Mucosa of rectum (tissue), 2 donors: ENCODE results near the gene INO80C.
A peak's percentile ranks its signal among the peaks of the same experiment; 100 is the strongest.
"Not testable (repeated sequence)": the region's sequence is repeated elsewhere in the genome, so short reads cannot be mapped to it uniquely, and the experiment has no call there.

ENCODE experiments used
- H3K27ac ChIP-seq, 2 donors: one replicate each; pipeline ENCODE4 v1.7.0; 2013; ENCODE audit warnings: inconsistent platforms in 2 of 2, low read depth in 2 of 2, low read length in 2 of 2
- H3K27me3 ChIP-seq, 2 donors: one replicate each; pipeline ENCODE4 v1.7.0; 2013; ENCODE audit warnings: low read length in 2 of 2; ENCODE audit not compliant: control insufficient read depth in 2 of 2, insufficient read depth in 2 of 2
- H3K36me3 ChIP-seq, 2 donors: one replicate each; pipeline ENCODE4 v1.7.0; 2013; ENCODE audit warnings: low read length in 2 of 2; ENCODE audit not compliant: control insufficient read depth in 2 of 2, insufficient read depth in 2 of 2
- H3K4me1 ChIP-seq, 2 donors: one replicate each; pipeline ENCODE4 v1.7.0; 2013; ENCODE audit warnings: low read length in 2 of 2, mild to moderate bottlenecking in 1 of 2; ENCODE audit not compliant: control insufficient read depth in 2 of 2, insufficient read depth in 2 of 2
- H3K4me3 ChIP-seq, 2 donors: one replicate each; pipeline ENCODE4 v1.7.0; 2013; ENCODE audit warnings: low read length in 2 of 2
- H3K9ac ChIP-seq, 2 donors: one replicate each; pipeline ENCODE4 v1.7.0; 2013; ENCODE audit warnings: low read length in 2 of 2, low read depth in 1 of 2, mild to moderate bottlenecking in 1 of 2
- H3K9me3 ChIP-seq, 2 donors: one replicate each; pipeline ENCODE4 v1.7.0; 2013; ENCODE audit warnings: low read length in 2 of 2; ENCODE audit not compliant: control insufficient read depth in 2 of 2
- donor health status: healthy.
- donor health status: Normal muscosa, but diverticular disease.

The INO80C gene

GRCh38 chr18:35489913-35490490 lies 7.8 kb downstream of the INO80C start:
- Histone ChIP-seq H3K9ac (no peak overlapping the region), H3K9me3 (no peaks in the 10 kb centered on the region), H3K36me3 (no peaks in the 10 kb centered on the region), H3K4me3 (no peak overlapping the region), H3K27ac (peak overlapping the region; percentile 25 to 29), H3K27me3 (no peaks in the 10 kb centered on the region), H3K4me1 (peaks cover 14 to 29% of the 10 kb centered on the region in 2 donors)

GRCh38 chr18:35489281-35489680 lies 8.5 kb downstream of the INO80C start:
- H3K27ac ChIP-seq, H3K4me3 ChIP-seq, H3K9me3 ChIP-seq, H3K9ac ChIP-seq, H3K36me3 ChIP-seq, H3K27me3 ChIP-seq: not testable (repeated sequence)
- peaks cover 14 to 29% of the 10 kb centered on the region in 2 donors for H3K4me1 ChIP-seq

- H3K27ac ChIP-seq, H3K9me3 ChIP-seq, H3K27me3 ChIP-seq, H3K9ac ChIP-seq, H3K36me3 ChIP-seq, H3K4me3 ChIP-seq: not testable (repeated sequence)
- peaks cover 14 to 29% of the 10 kb centered on the region in 2 donors for H3K4me1 ChIP-seq
Observed at GRCh38 chr18:35488396-35488795, 9.4 kb downstream of the INO80C start.

- not testable (repeated sequence) for H3K9ac ChIP-seq, H3K9me3 ChIP-seq, H3K27me3 ChIP-seq, H3K4me3 ChIP-seq, H3K36me3 ChIP-seq
- H3K4me1 ChIP-seq: peaks cover 17 to 32% of the 10 kb centered on the region in 2 donors
- H3K27ac ChIP-seq: peak overlapping the region in 1 of 2 donors; percentile 46
Observed at GRCh38 chr18:35487525-35487924, 10.2 kb downstream of the INO80C start.

- Histone ChIP-seq H3K27me3 (no peaks in the 10 kb centered on the region), H3K27ac (no peak overlapping the region), H3K36me3 (peaks cover 0 to 2% of the 10 kb centered on the region in 2 donors), H3K4me3 (no peak overlapping the region), H3K9ac (no peak overlapping the region), H3K4me1 (peaks cover 16 to 33% of the 10 kb centered on the region in 2 donors), H3K9me3 (no peaks in the 10 kb centered on the region)
Observed at GRCh38 chr18:35485852-35486251, 11.9 kb downstream of the INO80C start.

GRCh38 chr18:35484034-35484433 lies 13.7 kb downstream of the INO80C start:
- H3K4me3 ChIP-seq: no peak overlapping the region
- no peaks in the 10 kb centered on the region for H3K9me3 ChIP-seq
- H3K27me3 ChIP-seq: no peaks in the 10 kb centered on the region
- H3K9ac ChIP-seq: no peak overlapping the region
- H3K4me1 ChIP-seq: peaks cover 23 to 36% of the 10 kb centered on the region in 2 donors
- H3K36me3 ChIP-seq: peaks cover 0 to 2% of the 10 kb centered on the region in 2 donors
- no peak overlapping the region for H3K27ac ChIP-seq

DNA sequence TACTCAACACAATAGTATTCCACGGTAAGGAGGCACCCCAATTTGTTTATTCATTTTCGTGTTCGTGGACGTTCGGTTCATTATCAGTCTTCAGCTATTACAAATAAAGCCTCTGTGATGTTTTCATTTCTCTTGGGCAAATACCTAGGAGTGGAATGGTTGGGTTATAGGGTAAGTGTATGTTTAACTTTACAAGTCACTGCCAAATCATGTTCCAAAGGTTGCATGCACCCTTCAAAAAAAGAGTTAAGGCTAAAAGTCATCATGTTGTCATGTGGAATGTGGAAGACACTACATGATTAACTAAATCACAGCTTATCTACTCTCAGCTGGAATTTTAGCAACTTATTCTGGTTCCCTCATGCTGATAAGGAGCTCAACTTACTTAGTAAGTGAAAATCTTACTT lies 15.8 kb downstream of the INO80C start:
- H3K27ac ChIP-seq: peak overlapping the region; percentile 63 to 71
- no peaks in the 10 kb centered on the region for H3K9me3 ChIP-seq
- H3K27me3 ChIP-seq: no peaks in the 10 kb centered on the region
- H3K4me1 ChIP-seq: peaks cover 26 to 35% of the 10 kb centered on the region in 2 donors
- H3K9ac ChIP-seq: no peak overlapping the region
- peaks cover 0 to 2% of the 10 kb centered on the region in 2 donors for H3K36me3 ChIP-seq
- peak overlapping the region in 1 of 2 donors; percentile 27 for H3K4me3 ChIP-seq

DNA sequence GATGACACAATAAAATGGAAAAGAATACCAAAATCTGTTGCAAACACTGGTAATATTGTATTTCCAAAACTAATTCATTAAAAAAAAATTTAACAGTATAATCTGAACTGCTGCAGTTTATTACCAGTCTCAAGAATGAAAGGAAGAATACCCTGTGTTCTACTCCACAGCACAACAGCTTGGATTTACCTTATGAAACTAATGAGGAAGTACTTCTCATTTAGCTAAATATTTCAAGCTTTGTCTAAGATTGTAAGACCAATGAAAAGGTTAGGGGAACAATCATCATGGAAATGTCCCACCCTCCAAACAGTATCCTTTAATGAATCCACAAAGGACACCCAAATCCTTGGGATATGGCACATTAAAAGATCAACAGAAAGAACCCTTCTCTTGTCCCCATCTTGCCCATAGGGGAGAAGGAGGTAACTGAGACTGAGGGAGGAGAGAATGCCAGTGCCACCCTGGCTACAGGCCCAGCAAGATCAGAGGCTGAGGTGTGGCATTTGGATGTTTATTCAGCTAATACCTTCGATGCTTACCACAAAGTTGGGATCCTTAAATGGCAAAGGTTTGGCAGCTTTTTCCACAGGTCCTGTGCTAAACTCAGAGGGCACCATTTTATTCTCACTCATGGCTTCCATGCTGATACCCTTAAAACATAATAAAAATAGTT lies 17.7 kb downstream of the INO80C start:
- H3K4me3 ChIP-seq: no peak overlapping the region
- no peak overlapping the region for H3K9ac ChIP-seq
- peaks cover 26 to 32% of the 10 kb centered on the region in 2 donors for H3K4me1 ChIP-seq
- peak overlapping the region; percentile 53 to 58 for H3K27ac ChIP-seq
- no peaks in the 10 kb centered on the region for H3K9me3 ChIP-seq
- H3K36me3 ChIP-seq: peaks cover 0 to 2% of the 10 kb centered on the region in 2 donors
- no peaks in the 10 kb centered on the region for H3K27me3 ChIP-seq

DNA sequence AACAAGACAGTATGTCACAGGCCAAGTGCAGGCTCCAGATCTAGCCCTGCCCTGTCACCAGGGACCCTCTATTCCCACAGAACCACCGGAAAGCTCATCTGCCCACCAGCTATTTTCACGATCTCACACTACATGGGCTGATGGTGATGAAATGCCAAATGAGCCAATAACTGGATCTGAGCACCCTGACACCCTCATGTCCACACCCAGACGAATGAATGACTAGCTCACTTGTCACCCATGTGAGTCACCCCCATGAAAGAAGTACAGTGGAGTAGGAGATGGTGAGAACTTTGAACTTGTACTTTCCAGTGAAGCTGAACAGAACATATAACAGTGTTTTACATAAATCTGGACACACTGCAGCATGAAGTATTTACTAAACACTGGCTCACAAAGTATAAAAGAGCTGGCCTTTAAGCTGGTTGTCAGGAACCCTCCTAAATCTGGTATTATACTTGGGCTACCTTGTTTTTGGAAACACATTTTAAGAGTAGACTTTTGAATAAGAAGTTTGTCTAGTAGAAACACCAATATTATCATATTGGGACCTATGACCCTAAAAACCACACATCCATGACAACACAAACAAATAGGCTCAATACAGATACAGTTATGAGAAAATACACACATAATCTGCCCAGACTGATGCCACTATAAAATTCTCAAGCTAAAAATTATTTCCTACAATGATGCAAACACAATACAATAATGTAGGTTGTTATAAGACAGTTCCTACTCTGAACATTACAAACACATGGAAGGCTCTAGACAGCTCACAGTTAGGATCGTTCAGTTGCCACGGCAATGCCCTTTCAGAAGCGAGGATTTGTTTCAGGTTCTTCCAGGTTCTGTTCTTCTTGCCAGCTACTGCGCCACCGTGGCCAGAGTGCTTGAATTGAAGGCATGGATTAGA lies 19.0 kb downstream of the INO80C start:
- H3K4me1 ChIP-seq: peaks cover 26 to 32% of the 10 kb centered on the region in 2 donors
- peak overlapping the region in 1 of 2 donors; percentile 10 for H3K4me3 ChIP-seq
- H3K9ac ChIP-seq: peak overlapping the region in 1 of 2 donors; percentile 46
- H3K27me3 ChIP-seq: no peaks in the 10 kb centered on the region
- H3K36me3 ChIP-seq: no peaks in the 10 kb centered on the region
- H3K9me3 ChIP-seq: no peaks in the 10 kb centered on the region
- H3K27ac ChIP-seq: peak overlapping the region; percentile 53 to 81

DNA sequence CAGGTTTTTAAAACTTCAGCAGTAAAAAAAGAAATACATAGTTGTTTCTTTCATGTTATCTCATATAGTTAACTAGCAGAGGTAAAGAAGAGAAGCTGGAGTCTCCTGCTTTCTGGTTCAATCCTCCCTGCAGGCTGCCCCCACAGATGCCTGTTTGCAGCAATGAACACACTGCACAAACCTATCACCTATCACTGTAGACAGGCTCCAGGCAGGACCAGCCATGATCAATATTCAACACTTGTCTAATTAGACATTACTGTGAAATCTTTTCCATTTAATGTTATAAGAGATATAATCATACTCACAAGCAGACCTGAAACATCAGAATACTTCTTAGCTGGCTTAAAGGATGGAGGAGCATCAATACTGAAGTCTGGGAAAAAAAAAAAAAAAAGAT lies 19.8 kb downstream of the INO80C start:
- no peaks in the 10 kb centered on the region for H3K9me3 ChIP-seq
- no peaks in the 10 kb centered on the region for H3K36me3 ChIP-seq
- H3K4me1 ChIP-seq: peaks cover 26 to 32% of the 10 kb centered on the region in 2 donors
- no peak overlapping the region for H3K9ac ChIP-seq
- peak overlapping the region; percentile 18 to 81 for H3K27ac ChIP-seq
- no peaks in the 10 kb centered on the region for H3K27me3 ChIP-seq
- no peak overlapping the region for H3K4me3 ChIP-seq
